ENCODE measurements around the gene ENDOD1.

Gene ENDOD1

DNA sequence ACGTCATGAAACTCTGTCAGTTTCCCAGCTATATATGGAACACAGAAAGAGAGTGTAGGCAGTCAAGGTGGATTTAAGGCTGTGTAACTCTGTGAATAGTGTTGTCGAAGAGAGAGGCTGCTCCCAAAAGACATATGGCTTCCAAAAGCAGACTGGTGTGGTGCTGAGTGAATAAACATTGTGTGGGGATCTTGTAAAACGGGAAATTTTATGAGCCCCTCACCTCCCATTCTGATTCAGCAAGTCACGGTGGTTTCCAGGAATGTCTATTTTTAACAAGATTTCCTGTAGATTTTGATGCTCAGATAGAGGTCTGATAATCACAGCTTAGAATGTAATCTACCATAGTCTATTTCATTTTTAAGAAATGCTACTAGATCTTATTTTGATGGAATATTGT is 73.5 kb downstream of the ENDOD1 start:
- H3K36me3 ChIP-seq: peaks cover 0 to 9% (median 5%) of the 10 kb centered on the region in 3 donors
- H3K27me3 ChIP-seq: no peaks in the 10 kb centered on the region
- TF ChIP-seq, protein P1, sequence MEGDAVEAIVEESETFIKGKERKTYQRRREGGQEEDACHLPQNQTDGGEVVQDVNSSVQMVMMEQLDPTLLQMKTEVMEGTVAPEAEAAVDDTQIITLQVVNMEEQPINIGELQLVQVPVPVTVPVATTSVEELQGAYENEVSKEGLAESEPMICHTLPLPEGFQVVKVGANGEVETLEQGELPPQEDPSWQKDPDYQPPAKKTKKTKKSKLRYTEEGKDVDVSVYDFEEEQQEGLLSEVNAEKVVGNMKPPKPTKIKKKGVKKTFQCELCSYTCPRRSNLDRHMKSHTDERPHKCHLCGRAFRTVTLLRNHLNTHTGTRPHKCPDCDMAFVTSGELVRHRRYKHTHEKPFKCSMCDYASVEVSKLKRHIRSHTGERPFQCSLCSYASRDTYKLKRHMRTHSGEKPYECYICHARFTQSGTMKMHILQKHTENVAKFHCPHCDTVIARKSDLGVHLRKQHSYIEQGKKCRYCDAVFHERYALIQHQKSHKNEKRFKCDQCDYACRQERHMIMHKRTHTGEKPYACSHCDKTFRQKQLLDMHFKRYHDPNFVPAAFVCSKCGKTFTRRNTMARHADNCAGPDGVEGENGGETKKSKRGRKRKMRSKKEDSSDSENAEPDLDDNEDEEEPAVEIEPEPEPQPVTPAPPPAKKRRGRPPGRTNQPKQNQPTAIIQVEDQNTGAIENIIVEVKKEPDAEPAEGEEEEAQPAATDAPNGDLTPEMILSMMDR (IDR thresholded peaks at IDR 0.05): no peak
- H3K27ac ChIP-seq: no peak overlapping the region
- H3K9me3 ChIP-seq: no peaks in the 10 kb centered on the region
- H3K4me3 ChIP-seq: no peak overlapping the region
- no peak for DNase-seq
- H3K4me1 ChIP-seq: peaks cover 0 to 3% (median under 1%) of the 10 kb centered on the region in 4 donors
- intact Hi-C loops (cut with DNase I; ENCODE audit: low total_unique reads): no loop called here

DNA sequence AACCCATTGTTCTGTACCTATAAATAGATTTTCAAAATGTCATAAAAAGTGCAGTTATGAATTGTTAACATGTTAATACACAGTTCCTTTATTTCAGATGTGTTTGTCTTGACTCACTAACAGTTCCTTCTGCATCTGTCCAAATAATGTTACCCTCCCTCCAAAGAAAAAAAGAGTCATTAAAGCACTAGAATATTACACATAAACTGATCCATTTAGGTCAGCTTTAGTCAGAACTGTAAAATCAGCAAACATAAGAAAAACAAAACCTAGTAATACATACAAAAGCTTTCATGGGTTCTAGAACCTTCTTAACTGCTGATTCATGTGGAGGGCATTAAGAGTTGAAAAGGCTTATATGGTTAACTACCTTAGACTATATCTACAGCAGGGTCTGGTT is 76.0 kb downstream of the ENDOD1 start:
- intact Hi-C loops (cut with DNase I; ENCODE audit: low total_unique reads): no loop called here
- Histone ChIP-seq H3K36me3 (peaks cover 0 to 22% (median 17%) of the 10 kb centered on the region in 3 donors), H3K4me3 (no peak overlapping the region), H3K9me3 (no peaks in the 10 kb centered on the region), H3K27me3 (no peaks in the 10 kb centered on the region), H3K27ac (no peak overlapping the region), H3K4me1 (no peaks in the 10 kb centered on the region)
- DNase-seq: no peak
- TF ChIP-seq, protein P1 (IDR thresholded peaks at IDR 0.05): no peak

DNA sequence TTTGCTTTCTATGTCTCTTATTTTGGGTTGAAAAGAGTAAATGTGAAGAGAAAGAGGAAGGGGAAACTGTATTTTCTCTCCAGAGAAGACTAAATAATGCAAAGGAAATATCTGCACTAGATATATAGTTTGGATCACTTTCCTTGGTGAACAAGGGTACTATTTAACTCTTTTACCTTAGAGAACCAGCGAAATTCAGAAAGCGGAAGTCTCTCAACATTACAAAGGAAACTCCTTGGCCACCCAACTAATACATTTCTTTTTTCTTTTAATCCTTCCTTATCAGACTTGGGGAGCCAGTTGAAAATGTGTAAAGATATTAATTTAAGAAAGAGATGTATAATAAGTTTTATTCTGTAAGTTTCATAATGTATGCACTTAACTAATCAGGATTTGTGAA is 77.1 kb downstream of the ENDOD1 start:
- TF ChIP-seq, protein P1 (IDR thresholded peaks at IDR 0.05): no peak
- intact Hi-C loops (cut with DNase I; ENCODE audit: low total_unique reads): no loop called here

DNA sequence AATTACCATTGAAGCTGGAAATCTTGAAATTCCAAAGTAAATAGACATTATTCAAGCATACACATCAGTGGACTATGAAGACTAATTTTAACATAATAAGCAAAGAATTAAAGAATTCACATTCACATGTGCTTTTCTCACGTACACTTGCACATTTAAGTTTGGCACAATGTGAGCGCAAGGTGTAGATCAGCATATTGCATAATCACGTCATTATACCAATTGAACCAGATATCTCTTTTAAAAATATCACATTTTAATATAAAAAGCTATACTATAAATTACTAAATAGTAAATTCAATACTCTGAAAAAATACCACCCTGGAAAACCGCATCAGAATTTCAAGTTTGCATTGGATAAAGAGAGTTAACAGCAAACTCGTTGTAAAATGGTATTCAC is 80.6 kb downstream of the ENDOD1 start:
- H3K27ac ChIP-seq: no peak overlapping the region
- TF ChIP-seq, protein P1 (IDR thresholded peaks at IDR 0.05): no peak
- no peak for DNase-seq
- H3K27me3 ChIP-seq: no peaks in the 10 kb centered on the region
- H3K36me3 ChIP-seq: peaks cover 29 to 68% (median 52%) of the 10 kb centered on the region in 3 donors
- no peaks in the 10 kb centered on the region for H3K4me1 ChIP-seq
- no peaks in the 10 kb centered on the region for H3K9me3 ChIP-seq
- intact Hi-C loops (cut with DNase I; ENCODE audit: low total_unique reads): no loop called here
- H3K4me3 ChIP-seq: no peak overlapping the region

More for the DNA sequence above, 77.1 kb downstream of the ENDOD1 start:
- H3K4me3 ChIP-seq: no peak overlapping the region
- H3K9me3 ChIP-seq: no peaks in the 10 kb centered on the region
- H3K4me1 ChIP-seq: no peaks in the 10 kb centered on the region
- DNase-seq: no peak
- H3K27ac ChIP-seq: no peak overlapping the region
- H3K27me3 ChIP-seq: no peaks in the 10 kb centered on the region
- peaks cover 0 to 34% (median 27%) of the 10 kb centered on the region in 3 donors for H3K36me3 ChIP-seq

DNA sequence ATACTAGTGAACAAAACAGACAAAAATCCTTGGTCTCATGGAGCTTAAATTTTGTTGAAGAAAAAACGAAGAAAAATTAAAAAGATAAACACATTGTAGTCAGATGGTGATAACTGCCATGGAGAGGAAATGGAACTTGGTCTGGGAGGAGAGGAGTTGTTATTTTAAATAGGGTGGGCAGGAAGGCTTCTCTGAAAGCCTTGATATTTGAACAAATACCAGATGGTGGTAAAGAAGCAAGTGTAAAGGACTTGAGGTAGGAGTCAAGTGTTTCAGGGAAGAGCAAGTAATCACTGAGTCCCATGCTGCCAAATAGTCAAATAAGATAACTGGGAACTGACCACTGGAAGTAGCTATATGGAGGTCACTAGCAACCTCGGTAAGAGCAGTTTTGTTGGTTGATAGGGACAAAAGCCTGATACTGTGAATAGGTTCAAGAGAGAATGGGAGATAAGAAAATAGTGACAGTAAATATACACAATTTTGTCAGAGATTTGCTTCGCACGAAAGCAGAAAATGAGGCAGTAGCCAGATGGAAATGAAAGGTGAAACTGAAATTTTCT is 86.3 kb downstream of the ENDOD1 start:
- no peak for DNase-seq
- H3K9me3 ChIP-seq: no peaks in the 10 kb centered on the region
- H3K4me3 ChIP-seq: no peak overlapping the region
- H3K4me1 ChIP-seq: no peaks in the 10 kb centered on the region
- intact Hi-C loops (cut with DNase I; ENCODE audit: low total_unique reads): no loop called here
- peaks cover 55 to 84% (median 71%) of the 10 kb centered on the region in 3 donors for H3K36me3 ChIP-seq
- no peak overlapping the region for H3K27ac ChIP-seq
- H3K27me3 ChIP-seq: no peaks in the 10 kb centered on the region
- TF ChIP-seq, protein P1 (IDR thresholded peaks at IDR 0.05): no peak
